Esophagus squamous epithelium (tissue), 4 donors: ENCODE measurements around the gene FBXL7.

Experiments
- POLR2A ChIP-seq, 4 donors: fragments of 450-650 bp; IDR thresholded peaks; one replicate each; pipeline ENCODE4 v1.6.1; 2017; ENCODE audit warnings: antibody characterized with exemption in 4 of 4, mild to moderate bottlenecking in 4 of 4, moderate library complexity in 3 of 4
- TF ChIP-seq, protein P1 (sequence below), 6 experiments: fragments of 450-650 bp in 4 of 6; fragments of 200-600 bp in 2 of 6; sonication (generic) in 2 of 6; IDR thresholded peaks; one replicate each; pipeline ENCODE4 v1.5.1; 2016 to 2019; ENCODE audit warnings: antibody characterized with exemption in 6 of 6, mild to moderate bottlenecking in 4 of 6, moderate library complexity in 4 of 6

GRCh38 chr5:15864536-15865215, 364.7 kb downstream of the FBXL7 start:
- TF ChIP-seq, protein P1, sequence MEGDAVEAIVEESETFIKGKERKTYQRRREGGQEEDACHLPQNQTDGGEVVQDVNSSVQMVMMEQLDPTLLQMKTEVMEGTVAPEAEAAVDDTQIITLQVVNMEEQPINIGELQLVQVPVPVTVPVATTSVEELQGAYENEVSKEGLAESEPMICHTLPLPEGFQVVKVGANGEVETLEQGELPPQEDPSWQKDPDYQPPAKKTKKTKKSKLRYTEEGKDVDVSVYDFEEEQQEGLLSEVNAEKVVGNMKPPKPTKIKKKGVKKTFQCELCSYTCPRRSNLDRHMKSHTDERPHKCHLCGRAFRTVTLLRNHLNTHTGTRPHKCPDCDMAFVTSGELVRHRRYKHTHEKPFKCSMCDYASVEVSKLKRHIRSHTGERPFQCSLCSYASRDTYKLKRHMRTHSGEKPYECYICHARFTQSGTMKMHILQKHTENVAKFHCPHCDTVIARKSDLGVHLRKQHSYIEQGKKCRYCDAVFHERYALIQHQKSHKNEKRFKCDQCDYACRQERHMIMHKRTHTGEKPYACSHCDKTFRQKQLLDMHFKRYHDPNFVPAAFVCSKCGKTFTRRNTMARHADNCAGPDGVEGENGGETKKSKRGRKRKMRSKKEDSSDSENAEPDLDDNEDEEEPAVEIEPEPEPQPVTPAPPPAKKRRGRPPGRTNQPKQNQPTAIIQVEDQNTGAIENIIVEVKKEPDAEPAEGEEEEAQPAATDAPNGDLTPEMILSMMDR (IDR thresholded peaks at IDR 0.05): no peak
- no peak for TF ChIP-seq POLR2A (IDR thresholded peaks at IDR 0.05)
